ENCODE measurements around the gene UGT1A3.

Gene UGT1A3

GRCh38 chr2:233791151-233791882 is 62.5 kb downstream of the UGT1A3 start:
- TF ChIP-seq POU2F2 (IDR thresholded peaks at IDR 0.05; ENCODE audit: low read depth, low read length) (no peak), TAF1 (IDR thresholded peaks at IDR 0.05; ENCODE audit: low read depth, low read length) (no peak), POLR2AphosphoS5 (IDR thresholded peaks at IDR 0.05; ENCODE audit: low read depth, low read length) (no peak), SPI1 (IDR thresholded peaks at IDR 0.05; ENCODE audit: low read depth, low read length) (no peak), POLR2A (IDR thresholded peaks at IDR 0.05; ENCODE audit: low read depth, low read length) (no peak), PAX5 (IDR thresholded peaks at IDR 0.05; ENCODE audit: insufficient read depth, low read length, severe bottlenecking) (no peak)
- no peak for FAIRE-seq

GRCh38 chr2:233791883-233792329 is 63.1 kb downstream of the UGT1A3 start:
- DNase-seq (ENCODE audit: insufficient read length, low spot score) (no peak), FAIRE-seq (no peak)

More at GRCh38 chr2:233791151-233791882, 62.5 kb downstream of the UGT1A3 start:
- DNase-seq (ENCODE audit: insufficient read length, low spot score), result no peak

DNA sequence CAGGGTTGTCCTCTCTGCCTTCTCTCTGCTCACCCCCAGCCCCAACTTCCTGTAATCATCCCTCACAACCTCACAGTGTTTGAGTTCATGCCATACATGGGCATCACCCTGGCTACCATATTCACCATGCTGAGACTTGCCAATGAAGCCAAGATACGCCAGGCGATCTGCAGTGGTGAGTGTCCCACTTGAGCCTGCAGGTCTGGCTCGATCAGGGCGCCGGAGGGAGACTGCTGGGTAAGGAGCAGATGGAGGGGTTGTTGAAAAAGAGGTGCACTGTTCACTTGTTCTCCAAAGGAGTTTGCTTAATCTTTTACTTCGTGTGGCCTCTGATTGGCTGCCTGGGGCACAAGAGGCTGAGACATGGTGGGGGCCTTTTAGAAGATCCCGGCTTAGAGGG is 63.9 kb downstream of the UGT1A3 start:
- no peak for FAIRE-seq
- no peak for TF ChIP-seq POU2F2 (IDR thresholded peaks at IDR 0.05; ENCODE audit: low read depth, low read length)
- no peak for TF ChIP-seq TAF1 (IDR thresholded peaks at IDR 0.05; ENCODE audit: low read depth, low read length)
- no peak for TF ChIP-seq SPI1 (IDR thresholded peaks at IDR 0.05; ENCODE audit: low read depth, low read length)
- TF ChIP-seq PAX5 (IDR thresholded peaks at IDR 0.05; ENCODE audit: insufficient read depth, low read length, severe bottlenecking), result no peak
- no peak for DNase-seq (ENCODE audit: insufficient read length, low spot score)

More at GRCh38 chr2:233791883-233792329, 63.1 kb downstream of the UGT1A3 start:
- TF ChIP-seq PAX5 (IDR thresholded peaks at IDR 0.05; ENCODE audit: insufficient read depth, low read length, severe bottlenecking), result no peak
- no peak for TF ChIP-seq POU2F2 (IDR thresholded peaks at IDR 0.05; ENCODE audit: low read depth, low read length)
- no peak for TF ChIP-seq SPI1 (IDR thresholded peaks at IDR 0.05; ENCODE audit: low read depth, low read length)
- no peak for TF ChIP-seq POLR2A (IDR thresholded peaks at IDR 0.05; ENCODE audit: low read depth, low read length)
- TF ChIP-seq POLR2AphosphoS5 (IDR thresholded peaks at IDR 0.05; ENCODE audit: low read depth, low read length), result no peak
- no peak for TF ChIP-seq TAF1 (IDR thresholded peaks at IDR 0.05; ENCODE audit: low read depth, low read length)

DNA sequence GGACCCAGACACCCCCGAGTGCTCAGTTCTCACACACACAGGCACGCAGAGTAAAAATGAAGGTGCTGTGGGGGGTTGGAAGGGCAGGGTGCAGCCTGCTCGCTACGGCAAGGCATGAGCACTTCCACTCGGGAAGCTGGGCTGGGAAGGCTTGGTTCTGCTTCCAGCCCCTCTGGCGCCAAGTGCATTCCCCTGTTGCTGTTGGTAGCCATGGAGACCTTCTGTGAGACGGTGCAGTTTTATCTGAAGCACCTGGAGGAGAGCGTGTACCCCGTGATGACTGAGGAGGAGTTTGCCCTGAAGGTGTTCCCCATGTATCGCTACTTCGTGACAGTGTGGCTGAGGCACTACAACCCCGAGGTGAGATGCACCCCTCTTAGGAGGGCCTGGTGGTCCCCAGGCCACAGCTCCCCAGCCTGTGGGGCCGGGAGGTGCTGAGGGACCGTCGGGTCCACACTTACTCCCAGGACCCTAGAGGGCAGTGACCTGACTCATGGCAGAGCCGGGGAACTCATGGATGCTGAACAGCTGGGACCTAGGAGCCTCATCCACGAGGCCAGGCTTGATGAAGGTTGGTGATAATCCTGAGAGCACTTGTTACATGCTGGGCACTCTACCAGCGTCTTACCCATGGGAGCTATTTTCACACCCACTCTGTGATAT is 64.8 kb downstream of the UGT1A3 start:
- no peak for FAIRE-seq
- DNase-seq (ENCODE audit: insufficient read length, low spot score), result no peak
- TF ChIP-seq SPI1 (IDR thresholded peaks at IDR 0.05; ENCODE audit: low read depth, low read length), result no peak
- no peak for TF ChIP-seq POLR2A (IDR thresholded peaks at IDR 0.05; ENCODE audit: low read depth, low read length)

DNA sequence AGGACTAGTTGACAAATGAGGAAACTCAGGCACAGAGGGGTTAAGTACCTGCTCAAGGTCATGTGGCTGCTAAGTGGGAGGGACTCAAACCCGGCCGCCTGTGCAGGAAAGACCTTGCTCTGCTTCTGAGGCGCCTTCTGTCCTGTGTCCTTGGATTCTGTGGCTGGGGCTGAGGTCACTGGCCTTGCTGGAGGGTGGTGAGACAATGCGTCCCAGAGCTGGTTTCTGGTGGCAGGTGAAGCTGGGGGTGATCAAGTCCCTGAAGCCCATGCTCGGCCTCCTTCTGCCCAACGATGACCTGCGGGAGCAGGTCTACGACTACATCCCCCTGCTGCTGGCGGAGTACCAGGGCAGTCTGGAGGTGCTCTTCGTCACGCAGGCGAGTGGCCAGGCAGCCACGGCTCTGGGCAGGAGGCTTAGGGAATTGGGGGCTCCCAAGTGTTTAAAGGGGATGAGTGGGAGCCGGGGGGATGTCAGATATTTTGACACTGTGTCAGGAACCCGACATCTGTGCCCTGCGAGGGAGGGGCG is 65.4 kb downstream of the UGT1A3 start:
- TF ChIP-seq POU2F2 (IDR thresholded peaks at IDR 0.05; ENCODE audit: low read depth, low read length) (no peak), POLR2A (IDR thresholded peaks at IDR 0.05; ENCODE audit: low read depth, low read length) (no peak), POLR2AphosphoS5 (IDR thresholded peaks at IDR 0.05; ENCODE audit: low read depth, low read length) (no peak)
- DNase-seq (ENCODE audit: insufficient read length, low spot score) (no peak), FAIRE-seq (no peak)

DNA sequence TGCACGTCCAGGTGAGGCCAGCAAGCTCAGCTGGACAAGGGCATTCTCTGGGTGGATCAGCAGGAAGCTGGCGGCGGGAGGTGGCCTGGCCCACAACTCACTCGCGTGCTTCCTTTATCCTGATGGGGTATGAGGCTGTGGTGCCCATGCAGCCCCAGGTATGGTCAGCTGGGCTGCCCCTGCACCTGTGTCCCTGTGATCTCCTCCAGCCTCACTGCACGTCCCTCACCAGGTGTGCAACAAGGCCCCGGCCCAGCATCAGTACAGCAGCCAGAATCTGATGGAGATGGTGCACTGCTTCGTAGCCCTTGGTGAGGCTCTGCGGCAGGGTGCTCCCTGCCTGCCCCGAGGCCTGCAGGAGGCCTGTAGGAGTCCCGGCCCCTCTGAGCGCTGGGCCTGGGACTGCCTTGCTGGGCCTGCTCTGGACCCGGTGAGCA is 66.9 kb downstream of the UGT1A3 start:
- DNase-seq (ENCODE audit: insufficient read length, low spot score), result no peak
- no peak for FAIRE-seq
- TF ChIP-seq POLR2A (IDR thresholded peaks at IDR 0.05; ENCODE audit: low read depth, low read length) (no peak), PAX5 (IDR thresholded peaks at IDR 0.05; ENCODE audit: insufficient read depth, low read length, severe bottlenecking) (no peak), TAF1 (IDR thresholded peaks at IDR 0.05; ENCODE audit: low read depth, low read length) (no peak), SPI1 (IDR thresholded peaks at IDR 0.05; ENCODE audit: low read depth, low read length) (no peak), POU2F2 (IDR thresholded peaks at IDR 0.05; ENCODE audit: low read depth, low read length) (no peak), POLR2AphosphoS5 (IDR thresholded peaks at IDR 0.05; ENCODE audit: low read depth, low read length) (no peak)

DNA sequence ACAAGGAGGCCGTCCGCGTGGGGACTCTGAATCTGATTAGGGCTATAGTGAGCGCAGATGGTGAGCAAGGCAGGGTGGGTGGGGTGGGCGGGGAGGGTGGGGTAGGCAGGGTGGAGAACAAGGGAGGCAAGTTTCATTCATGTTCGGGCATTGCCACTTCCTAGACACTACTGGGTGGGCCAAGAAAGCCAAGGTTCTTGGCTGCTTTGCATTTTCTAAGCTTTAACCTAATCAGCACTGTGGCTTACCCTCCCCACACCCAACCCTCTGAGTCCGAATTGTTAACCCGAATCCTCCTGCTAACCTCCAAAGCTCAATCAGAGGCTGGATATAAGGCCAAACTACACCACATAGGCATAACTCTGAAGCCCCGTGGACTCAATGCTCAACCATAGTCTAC is 67.4 kb downstream of the UGT1A3 start:
- no peak for TF ChIP-seq SPI1 (IDR thresholded peaks at IDR 0.05; ENCODE audit: low read depth, low read length)
- no peak for TF ChIP-seq POLR2AphosphoS5 (IDR thresholded peaks at IDR 0.05; ENCODE audit: low read depth, low read length)
- TF ChIP-seq POU2F2 (IDR thresholded peaks at IDR 0.05; ENCODE audit: low read depth, low read length), result no peak
- no peak for TF ChIP-seq TAF1 (IDR thresholded peaks at IDR 0.05; ENCODE audit: low read depth, low read length)
- no peak for TF ChIP-seq POLR2A (IDR thresholded peaks at IDR 0.05; ENCODE audit: low read depth, low read length)
- no peak for TF ChIP-seq PAX5 (IDR thresholded peaks at IDR 0.05; ENCODE audit: insufficient read depth, low read length, severe bottlenecking)
- FAIRE-seq, result no peak

GRCh38 chr2:233798335-233799086 is 69.7 kb downstream of the UGT1A3 start:
- TF ChIP-seq PAX5 (IDR thresholded peaks at IDR 0.05; ENCODE audit: insufficient read depth, low read length, severe bottlenecking) (no peak), TAF1 (IDR thresholded peaks at IDR 0.05; ENCODE audit: low read depth, low read length) (no peak), POU2F2 (IDR thresholded peaks at IDR 0.05; ENCODE audit: low read depth, low read length) (no peak), SPI1 (IDR thresholded peaks at IDR 0.05; ENCODE audit: low read depth, low read length) (no peak), POLR2A (IDR thresholded peaks at IDR 0.05; ENCODE audit: low read depth, low read length) (no peak), POLR2AphosphoS5 (IDR thresholded peaks at IDR 0.05; ENCODE audit: low read depth, low read length) (no peak)
- DNase-seq (ENCODE audit: insufficient read length, low spot score) (no peak), FAIRE-seq (no peak)

More for the DNA sequence above, 67.4 kb downstream of the UGT1A3 start:
- no peak for DNase-seq (ENCODE audit: insufficient read length, low spot score)

- TF ChIP-seq PAX5 (IDR thresholded peaks at IDR 0.05; ENCODE audit: insufficient read depth, low read length, severe bottlenecking) (no peak), POLR2AphosphoS5 (IDR thresholded peaks at IDR 0.05; ENCODE audit: low read depth, low read length) (no peak), TAF1 (IDR thresholded peaks at IDR 0.05; ENCODE audit: low read depth, low read length) (no peak), POLR2A (IDR thresholded peaks at IDR 0.05; ENCODE audit: low read depth, low read length) (no peak), POU2F2 (IDR thresholded peaks at IDR 0.05; ENCODE audit: low read depth, low read length) (no peak), SPI1 (IDR thresholded peaks at IDR 0.05; ENCODE audit: low read depth, low read length) (no peak)
- DNase-seq (ENCODE audit: insufficient read length, low spot score) (no peak), FAIRE-seq (no peak)
Observed at GRCh38 chr2:233799087-233799665, 70.3 kb downstream of the UGT1A3 start.
